Activated CD4-positive, alpha-beta T cell treated with anti-CD3 and anti-CD28 coated beads, Interleukin-2, amount 50 U/mL, for 16 hours (primary cell): ENCODE measurements around the gene OR2AJ1.

Experiments
- DNase-seq: peaks from one replicate; pipeline ENCODE4 v3.0.0-alpha.2; 2020

OR2AJ1 gene

GRCh38 chr1:247962911-247963588, 38.4 kb downstream of the OR2AJ1 start:
- DNase-seq = peak; percentile 1

GRCh38 chr1:247964933-247965332, 40.2 kb downstream of the OR2AJ1 start, which contains the start of gene OR2AK2:
Gene OR2AK2, plus strand, starts transcription at chr1:247965233. Its CDS starts 144 bp downstream, at chr1:247965377.
- DNase-seq = no peak

DNA sequence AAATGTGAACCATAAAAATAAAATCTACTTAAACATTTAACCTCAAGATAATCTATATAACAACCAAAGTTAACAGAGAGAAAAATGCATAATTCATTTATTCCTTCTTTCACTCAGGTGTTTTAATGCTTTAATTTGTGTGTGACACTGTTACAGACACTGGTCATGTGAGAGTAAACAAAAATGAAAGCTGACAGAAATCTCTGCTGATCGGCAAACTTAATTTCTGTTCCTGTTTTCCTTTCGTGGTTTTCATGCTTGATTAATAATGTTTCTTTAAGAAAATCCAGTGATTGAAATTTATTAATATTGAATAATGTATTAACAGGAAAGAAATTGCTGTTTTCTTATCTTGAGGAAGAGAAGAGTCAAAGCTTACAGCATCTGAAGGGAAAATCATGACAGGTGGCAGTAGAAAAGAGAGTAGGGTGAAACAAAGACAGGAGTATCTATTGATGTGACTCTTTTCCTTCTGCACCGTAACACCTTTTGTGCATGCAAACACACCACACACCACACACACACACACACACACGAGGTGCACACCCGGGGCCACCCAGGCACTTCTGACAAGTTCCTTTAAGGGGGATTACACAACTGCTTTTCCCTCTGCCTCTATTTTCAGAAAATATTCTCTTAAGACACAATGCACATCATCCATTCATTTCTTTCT, 42.0 kb downstream of the OR2AJ1 start:
- no peak for DNase-seq
